HG02588 (cell line): ENCODE data around the gene CALCR.
"Not testable (repeated sequence)": the region's sequence is repeated elsewhere in the genome, so short reads cannot be mapped to it uniquely, and the experiment has no call there.

ENCODE experiments used
- ATAC-seq: cut with Tn5 transposase; IDR thresholded peaks from one replicate; pipeline ENCODE4 v1.9.1; 2021; ENCODE audit warnings: mild to moderate bottlenecking, moderate library complexity; ENCODE audit not compliant: unreplicated experiment

Gene CALCR

GRCh38 chr7:93562106-93562505 lies 12.4 kb downstream of the CALCR start:
- ATAC-seq: no peak

- no peak for ATAC-seq
Observed at GRCh38 chr7:93559639-93560491, 14.7 kb downstream of the CALCR start.

DNA sequence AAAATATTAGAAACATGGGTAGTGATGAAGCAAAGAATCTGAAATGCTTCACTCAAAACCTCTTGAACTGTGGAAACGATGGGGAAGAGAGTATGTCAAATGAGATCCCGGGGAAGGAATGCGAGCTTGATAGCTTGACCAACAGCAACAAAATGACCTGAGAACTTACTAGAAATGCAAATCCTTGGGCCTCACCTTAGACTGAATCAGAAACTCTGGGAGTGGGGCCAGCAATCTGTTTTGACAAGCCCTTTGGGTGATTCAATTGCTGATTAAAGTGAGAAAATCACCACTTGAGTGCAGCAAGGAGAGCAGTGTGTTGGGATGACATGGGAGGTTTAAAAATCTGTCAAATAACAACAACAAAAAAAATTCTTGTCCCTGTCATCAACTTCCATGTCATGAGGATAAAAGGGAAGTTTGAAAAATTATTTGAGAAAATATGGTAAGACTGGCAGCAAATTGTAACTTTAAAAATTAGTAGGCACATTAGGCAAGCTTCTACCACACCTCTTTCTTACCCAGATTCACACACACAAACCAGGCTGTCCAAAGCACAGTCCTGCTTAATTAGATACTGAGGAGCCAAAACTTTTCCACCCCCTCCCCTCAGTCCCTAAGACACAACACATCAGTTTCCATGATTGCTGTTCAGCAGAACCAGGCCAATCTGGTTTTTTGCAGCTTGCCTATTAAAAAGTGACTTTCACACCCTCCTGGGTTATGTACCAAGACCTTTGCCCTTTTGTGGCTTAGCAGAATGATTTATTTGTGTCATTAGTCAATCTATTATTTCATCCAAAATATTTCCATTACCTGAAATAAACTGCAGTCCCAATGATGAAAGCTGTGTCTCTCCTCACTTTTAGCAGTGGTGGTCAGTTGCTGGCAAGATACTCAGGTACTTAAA lies 15.6 kb downstream of the CALCR start:
- no peak for ATAC-seq

GRCh38 chr7:93551931-93552330 lies 22.6 kb downstream of the CALCR start:
- ATAC-seq: no peak

- no peak for ATAC-seq
Observed at GRCh38 chr7:93551063-93551895, 23.2 kb downstream of the CALCR start.

DNA sequence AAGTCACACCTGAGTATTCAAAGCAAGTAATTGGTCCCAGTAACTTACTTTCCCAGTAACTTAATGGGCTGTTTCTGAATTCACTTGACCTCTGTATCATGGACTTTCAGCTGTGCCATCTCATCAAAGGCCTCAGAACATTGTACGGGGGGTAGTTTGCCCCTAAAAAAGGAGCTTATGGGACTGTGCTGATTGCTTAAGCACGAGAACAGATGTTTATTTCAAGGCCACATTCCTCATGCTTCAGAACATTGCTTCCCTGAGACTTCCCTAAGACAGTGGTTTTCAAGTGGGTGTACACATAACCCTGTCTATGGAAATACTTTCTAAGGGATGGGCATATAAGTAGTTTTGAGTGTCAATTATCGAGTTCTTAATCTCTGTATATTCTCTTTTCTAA lies 26.8 kb downstream of the CALCR start:
- no peak for ATAC-seq

GRCh38 chr7:93544691-93545090 lies 29.8 kb downstream of the CALCR start:
- no peak for ATAC-seq

DNA sequence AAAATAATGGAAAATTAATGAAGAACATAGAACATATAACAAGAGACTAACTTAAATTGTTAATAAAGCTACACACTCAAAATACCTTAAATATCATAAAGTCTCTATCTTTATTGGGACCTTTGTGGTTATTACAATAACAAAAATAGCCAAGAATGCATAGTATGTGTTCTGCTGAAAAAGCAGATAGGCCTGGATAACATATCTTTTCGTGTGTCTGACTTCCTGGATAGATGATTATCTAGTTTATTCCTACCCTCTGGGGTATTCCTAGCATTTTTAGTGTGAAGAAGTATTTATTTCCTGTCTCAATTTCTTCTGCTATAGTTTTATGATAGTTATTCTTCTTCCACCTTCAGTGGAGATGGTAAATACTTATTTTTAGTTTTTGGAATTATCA lies 36.5 kb downstream of the CALCR start:
- no peak for ATAC-seq

DNA sequence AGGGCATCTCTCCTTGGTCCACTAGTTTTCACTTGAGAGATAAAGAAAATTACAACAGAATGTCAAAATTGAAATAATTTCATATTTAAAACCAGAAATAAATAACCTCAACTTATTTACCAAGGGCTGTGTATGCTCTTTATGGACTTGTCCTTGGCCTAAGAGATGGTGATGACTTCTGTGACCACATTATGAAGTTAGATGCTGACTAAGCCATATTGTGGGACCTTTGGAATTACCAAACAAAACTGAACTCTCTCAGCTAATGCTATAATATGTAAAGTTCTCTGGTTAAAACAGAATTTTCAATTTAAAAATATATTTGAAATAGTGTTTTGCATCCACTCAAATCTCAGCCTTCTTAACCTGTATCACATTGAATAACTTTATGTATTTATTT lies 38.9 kb downstream of the CALCR start:
- ATAC-seq: no peak

GRCh38 chr7:93530701-93531100 lies 43.8 kb downstream of the CALCR start:
- ATAC-seq: no peak

GRCh38 chr7:93516834-93517233 lies 57.7 kb downstream of the CALCR start:
- ATAC-seq: no peak

DNA sequence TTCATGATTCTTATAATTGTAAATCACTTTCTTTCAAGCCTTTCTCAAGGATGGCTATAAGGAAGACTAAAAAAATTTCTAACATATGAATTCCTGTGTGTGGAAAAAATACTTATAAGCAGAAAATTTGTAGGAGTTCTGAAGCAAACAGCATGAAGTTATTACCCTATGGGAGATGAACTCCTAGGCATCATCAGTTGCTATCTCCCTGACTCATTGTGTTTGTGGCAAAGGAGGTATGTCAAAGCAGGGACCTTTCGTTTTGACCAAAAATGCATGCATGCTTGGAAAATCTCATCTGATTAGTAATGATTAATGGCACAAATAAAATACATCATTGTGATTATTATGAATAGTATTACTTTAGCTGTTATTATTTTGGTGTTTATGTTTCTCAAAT lies 59.4 kb downstream of the CALCR start:
- no peak for ATAC-seq

GRCh38 chr7:93509303-93509702 lies 65.2 kb downstream of the CALCR start:
- no peak for ATAC-seq

DNA sequence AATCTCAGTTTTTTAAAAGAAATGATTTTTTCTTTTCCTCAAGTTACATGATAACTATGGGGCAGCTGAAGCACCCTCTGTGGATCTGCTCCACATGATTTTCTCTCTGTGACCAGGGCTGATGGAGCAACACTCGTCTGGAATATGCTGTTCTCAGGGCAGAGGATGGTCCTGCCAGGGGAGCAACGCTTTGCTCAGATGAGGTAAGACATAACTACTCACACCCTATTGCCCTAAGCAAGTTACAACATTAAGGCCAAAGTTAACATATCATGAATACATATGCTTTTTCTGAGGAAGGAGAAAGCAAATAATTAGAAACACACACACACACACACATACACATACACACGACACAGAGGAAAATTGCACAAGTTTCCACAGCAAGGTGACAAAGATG lies 71.4 kb downstream of the CALCR start:
- ATAC-seq: no peak

- not testable (repeated sequence) for ATAC-seq
Observed at GRCh38 chr7:93491860-93492259, 82.7 kb downstream of the CALCR start.

DNA sequence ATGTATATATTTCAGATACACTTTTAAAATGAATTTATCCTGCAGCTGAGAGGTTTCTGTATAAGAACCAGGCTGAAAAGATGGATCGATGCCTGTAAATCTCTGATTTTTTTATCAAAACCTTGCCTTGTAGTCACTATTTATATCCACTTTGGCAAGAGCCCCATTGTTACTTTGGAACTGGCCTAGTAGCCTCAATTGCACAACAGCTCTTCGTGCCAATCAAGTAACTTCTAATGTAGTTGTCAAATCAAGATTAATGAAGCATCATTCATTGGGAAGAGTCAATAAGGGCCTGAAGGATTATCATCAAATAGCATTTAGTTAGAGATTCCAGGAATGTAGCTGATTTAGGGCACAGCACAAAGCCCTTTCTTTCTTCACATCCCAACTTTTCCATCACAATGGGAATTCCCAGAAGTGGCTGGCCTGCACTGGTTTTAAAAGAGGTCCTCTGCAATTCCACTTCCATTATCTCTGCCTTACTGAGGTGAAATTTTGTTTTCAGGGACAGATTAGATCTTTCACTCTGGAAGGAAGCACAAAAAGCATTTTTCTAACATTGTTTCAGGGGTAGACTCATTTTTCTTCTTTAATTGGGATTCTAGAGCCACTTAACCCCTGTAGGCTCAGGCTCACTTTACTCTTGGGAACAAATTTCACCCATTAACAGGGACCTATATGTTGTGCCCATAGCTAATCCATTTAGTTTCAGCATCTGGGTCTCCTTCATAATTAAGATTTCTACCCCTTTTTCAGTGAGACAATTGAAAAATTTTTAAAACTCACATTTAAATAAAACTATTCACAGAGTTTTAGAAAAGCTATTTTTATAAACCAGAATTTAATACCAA lies 97.8 kb downstream of the CALCR start:
- ATAC-seq: no peak

DNA sequence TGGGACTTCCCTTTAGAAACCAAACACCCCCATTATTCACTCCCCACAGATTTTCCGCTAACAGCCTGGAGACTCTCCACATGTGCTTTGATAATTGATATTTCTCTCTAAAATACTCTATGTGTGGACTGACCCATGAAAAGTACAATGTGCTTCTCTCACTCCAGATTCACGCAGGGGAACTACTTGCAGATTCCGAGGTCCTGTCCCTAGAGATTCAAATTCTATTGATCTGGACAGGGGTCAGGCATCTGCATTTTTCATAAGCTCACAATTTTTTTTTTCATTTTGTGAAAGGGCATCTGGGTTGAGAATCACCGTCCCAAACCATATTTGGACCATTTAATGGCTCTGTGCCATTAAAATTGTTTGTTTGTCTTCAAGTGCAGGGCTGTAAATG lies 98.7 kb downstream of the CALCR start:
- ATAC-seq: no peak

DNA sequence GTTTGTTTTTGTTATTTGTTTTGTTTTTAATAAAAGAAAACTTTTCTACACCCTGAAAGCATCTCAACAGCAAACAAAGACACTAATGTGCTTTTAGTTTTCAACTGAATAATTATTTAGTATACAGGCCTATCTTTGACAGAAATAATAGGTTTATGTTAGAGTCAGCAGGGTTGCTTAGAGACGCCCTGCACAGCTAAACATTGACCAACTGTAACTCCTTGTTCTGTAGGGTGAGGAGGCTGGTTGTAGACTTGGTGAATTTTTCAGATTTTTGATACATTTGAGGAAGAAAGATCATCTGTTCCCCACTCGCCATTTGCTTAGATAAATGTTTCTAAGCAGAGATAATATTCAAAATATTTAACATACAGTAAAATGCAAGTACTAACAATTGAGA lies 103.1 kb downstream of the CALCR start:
- ATAC-seq: no peak

DNA sequence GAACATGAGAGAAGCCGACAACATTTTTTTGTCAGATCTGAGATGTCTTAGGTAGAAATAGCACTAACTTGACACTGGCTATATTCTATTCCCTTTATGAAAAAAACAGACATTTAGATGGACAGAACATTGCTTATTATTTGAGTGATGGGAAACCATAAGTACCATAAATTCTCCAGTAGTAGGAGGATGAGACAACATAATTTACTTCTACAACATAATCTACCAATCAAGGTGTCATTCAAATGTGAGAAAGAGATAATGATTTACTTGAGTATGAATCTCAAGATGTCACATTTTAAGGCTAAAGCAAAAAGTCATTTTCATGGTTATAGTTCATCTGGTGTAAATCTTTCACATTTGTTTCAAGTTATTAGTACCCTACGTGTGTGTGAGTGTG lies 110.8 kb downstream of the CALCR start:
- no peak for ATAC-seq

DNA sequence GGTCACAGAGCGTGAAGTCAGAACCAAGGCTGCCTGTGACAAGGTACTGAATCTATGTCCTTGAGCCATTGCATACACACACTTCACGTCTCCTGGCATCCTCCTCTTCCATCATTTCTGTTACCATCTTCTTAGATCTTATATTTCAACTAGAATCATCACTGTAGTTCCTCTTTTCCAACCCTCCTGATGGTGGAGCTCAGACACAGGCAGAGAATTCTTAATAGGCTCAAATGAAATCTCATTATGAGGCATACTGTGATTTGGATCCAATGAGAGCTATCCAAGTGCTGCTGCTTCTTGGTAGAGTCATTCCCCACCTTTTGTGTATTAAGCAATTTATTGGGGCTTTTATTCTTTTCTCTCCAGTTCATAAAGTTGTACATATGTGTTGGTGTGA lies 113.2 kb downstream of the CALCR start:
- ATAC-seq: no peak
